Non-pigmented ciliary epithelial cell (primary cell): ENCODE data around the gene MPV17L2.
"Not testable (repeated sequence)": the region's sequence is repeated elsewhere in the genome, so short reads cannot be mapped to it uniquely, and the experiment has no call there.

ENCODE experiments used
- DNase-seq: peaks from one replicate; pipeline ENCODE4 v3.0.0-alpha.2; 2010; ENCODE audit warnings: low read depth

The MPV17L2 gene

DNA sequence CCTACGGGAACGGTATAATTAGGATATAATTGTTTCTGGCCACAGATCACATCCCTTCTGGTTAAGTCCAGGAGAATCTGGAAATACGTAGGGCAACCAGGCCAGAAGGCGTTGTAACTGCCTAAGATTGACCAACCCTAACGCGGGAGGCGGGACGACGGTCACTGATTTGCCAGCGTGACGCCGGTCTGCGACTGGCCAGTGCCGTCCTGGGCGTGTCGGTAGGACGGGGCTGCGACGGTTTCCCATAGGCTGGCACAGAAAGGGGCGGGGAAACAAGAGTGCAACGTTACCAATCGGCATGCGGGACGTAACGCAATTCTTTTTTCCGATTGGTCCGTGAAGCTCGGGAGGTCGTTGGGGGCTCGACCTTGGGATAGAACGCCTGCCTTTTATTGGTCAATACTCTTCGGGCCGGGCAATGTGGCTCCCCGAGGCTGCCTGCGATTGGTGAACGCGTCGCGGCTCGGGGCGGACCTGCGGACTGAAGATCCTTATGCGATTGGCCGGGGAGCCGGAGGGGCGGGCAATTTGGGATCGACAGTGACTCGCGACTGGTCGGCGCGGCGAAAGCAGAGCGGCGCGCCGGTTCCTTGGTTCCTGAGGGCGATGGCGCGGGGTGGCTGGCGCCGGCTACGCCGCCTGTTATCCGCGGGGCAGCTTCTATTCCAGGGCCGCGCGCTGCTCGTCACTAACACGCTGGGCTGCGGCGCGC lies at the start of gene MPV17L2:
Gene MPV17L2 (plus strand): TSS at position 546 of the 715 bp plus-strand sequence. CDS start 64 bp downstream, at position 610.
- DNase-seq = peak; percentile 100

DNA sequence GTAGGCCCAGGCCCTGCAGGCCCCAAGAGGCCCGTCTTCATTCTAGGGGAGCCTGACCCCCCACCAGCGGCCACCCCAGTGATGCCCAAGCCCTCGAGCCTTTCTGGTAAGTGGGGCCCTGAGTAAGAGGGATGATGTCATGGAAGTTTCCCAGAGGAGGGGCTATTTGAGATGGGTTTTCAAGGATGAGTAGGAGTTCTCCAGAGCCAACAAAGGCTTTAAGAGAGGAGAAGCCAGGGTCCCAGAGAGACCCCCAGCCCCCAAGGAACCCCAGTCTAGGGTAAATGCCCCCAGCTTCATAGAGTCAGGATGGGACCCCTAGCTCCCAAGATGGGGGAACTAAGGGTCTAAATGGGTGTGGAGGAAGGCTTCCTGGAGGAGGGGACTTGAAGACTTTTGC lies 49.1 kb upstream of the MPV17L2 start:
- DNase-seq = no peak

DNA sequence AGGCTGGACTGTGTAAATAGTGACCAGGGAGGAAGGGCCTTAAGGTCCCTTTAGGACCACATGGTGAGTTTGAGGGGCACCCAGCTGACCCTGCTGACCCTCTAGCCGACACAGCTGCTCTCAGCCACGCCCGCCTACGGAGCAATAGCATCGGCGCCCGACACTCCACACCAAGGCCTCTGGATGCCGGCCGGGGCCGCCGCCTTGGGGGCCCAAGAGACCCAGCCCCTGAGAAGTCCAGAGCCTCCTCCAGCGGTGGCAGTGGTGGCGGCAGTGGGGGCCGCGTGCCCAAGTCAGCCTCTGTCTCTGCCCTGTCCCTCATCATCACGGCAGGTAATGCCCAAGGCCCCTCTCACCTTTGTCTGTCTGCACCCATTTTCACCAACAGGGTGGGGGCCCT lies 48.7 kb upstream of the MPV17L2 start:
- no peak for DNase-seq

DNA sequence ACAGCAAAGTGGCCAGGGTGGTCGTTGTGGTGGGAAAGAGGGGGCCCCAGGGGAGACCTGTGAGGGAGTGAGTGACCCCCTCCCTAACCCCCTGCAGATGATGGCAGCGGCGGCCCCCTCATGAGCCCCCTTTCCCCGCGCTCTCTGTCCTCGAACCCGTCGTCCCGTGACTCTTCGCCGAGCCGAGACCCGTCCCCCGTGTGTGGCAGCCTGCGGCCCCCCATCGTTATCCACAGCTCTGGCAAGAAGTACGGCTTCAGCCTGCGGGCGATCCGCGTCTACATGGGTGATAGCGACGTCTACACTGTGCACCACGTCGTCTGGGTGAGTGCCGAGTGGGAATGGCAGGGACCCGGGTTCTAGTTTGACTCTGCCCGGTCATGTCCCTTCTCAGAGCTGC lies 48.1 kb upstream of the MPV17L2 start:
- no peak for DNase-seq

DNA sequence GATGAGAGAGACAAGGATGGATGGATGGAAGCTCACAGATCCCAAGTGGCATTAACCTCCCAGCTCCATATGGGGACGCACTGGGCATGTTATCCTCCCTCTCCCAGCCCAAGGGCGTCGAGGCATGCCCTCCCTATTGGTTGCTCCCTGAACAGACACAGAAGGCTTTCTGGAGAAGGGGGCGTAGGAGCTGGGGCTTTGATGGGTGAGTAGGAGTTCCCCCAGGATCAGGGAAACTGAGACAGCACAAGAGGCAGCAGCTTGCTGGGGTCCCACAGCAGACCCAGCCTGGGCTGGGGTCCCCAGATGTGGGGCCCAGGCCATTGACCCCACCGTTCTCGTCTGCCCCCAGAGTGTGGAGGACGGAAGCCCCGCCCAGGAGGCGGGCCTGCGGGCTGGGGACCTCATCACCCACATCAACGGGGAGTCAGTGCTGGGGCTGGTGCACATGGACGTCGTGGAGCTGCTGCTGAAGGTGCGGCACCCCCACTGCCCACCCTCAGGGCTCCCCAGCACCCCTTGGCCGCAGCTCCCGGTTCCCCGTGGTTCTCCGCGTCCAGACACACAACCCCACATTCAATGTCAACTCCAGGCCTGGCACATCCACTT lies 47.5 kb upstream of the MPV17L2 start:
- DNase-seq = no peak

DNA sequence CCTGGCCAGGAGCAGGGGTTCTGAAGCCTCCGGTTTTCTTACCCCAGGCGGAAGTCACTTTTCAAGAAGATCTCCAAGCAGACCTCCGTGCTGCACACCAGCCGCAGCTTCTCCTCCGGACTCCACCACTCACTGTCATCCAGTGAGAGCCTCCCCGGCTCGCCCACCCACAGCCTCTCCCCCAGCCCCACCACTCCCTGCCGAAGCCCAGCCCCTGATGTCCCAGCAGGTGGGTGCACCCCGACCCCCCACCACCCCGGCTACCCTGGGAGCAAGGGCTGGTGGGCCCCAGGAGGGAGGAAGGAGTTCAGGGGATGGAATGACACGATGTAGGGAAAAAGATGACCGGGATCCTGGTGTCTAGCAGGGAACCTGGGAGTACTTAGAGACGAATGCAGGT lies 45.6 kb upstream of the MPV17L2 start:
- no peak for DNase-seq

DNA sequence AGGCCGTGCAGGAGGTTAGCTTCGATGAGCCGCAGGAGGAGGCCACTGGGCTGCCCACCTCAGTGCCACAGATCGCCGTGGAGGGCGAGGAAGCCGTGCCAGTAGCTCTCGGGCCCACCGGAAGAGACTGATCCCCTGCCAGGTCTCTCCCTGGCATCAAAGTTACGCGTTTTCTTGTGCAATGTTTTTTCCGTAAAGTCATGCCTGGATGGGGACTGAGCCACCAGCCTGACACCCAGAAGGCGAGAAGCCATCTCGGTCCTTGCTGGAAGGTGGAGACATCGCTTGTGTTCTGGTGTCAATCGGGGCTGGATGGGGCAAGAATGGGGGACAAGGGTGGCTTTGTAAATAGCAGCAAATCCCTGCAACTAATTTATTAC lies 43.4 kb upstream of the MPV17L2 start:
- no peak for DNase-seq

DNA sequence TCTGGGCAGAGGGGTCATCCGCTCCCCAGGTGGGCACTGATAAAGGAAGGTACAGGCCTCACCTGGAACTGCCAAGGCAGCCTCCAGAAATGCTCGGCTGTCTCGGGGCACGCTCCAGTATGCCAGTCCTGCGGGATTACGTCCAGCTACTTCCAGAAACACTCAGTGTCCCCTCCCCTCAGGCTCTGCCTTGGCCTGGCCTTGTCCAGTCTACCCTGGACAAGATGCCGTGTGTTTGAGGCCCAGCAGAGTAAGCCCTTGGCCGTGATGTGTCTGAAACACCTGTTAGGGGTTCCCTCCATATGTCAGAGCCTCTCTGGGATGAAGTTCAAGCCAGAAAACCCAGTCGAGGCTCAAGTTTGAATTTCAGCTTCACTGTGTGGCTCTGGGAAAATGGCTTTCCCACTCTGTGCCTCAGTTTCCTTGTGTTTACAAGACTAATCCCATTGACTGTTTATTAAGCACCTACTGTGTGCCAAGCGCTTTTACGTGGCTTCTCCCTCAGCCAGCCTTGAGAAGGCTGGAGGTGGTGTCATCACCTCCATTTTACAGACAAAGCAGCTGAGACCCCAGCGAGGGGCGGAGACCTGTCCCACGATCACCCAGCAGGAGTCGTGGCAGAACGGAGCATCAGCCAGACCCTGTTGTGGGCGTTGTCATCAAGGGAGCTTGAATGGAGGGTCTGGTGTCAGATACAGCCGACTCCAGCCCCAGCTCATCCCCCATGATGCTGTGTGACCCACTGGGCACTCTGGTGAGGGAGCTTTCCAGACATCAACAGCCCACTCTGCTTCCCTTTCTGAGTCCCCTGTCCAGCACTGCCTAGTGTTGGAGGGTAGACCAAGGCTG lies 42.0 kb upstream of the MPV17L2 start:
- no peak for DNase-seq

DNA sequence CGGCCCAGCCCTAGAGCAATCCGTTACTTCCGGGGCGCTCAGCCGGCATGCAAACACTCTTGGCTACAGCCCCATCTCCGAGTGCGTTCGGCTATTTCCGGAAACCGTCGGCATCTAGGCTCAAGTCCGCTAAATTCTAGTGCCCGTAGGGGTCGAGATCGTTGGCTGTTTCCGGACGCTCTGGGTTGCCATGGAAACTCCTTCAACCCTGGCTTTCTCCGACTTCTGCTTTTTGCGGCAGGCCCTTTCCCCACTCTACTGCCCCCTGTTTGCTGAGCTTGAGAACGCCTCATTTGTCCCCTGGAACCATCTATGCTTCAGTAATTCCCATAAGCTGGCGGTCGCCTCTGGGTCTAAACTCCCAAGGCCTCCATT lies 40.6 kb upstream of the MPV17L2 start:
- DNase-seq = peak; percentile 89

DNA sequence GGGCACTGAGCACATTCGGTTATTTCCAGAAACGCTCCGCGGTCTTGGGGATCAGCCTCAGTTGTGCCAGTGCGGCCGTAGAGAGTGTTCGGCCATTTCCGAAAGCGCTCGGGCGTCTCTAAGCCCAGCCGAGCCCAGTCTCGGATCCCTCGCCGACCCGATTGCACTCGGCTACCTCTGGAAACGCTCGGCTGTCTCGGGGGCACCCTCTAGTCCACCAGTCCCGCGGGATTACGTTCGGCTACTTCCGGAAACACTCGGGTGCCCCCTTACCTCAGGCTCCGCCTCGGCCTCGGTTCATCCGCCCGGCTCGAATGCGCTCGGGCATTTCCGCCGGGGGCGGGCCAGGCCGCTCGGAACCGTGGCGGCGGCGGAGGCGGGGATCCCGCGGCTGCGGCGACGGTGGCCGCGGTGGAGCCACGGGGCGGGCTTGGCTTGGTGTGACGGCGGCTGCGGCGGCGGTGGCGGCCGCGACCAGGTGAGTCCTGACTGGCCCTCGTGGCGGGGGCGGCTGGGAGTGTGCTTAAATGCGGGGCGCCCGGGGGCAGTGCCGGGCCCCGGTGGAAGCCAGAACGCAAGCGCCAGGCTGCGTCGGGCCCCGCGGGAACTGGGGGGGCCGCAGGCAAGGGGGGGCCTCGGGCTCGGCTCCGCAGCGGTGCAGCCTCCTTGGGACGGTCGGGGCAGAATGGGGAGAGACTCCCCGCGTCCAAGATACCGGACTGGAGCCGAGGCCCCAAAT lies 40.0 kb upstream of the MPV17L2 start, which contains the start of gene PIK3R2:
Gene PIK3R2 (plus strand): TSS at position 347 of the 739 bp plus-strand sequence. CDS start 2,717 bp downstream, outside the sequence.
- DNase-seq = peak; percentile 92

DNA sequence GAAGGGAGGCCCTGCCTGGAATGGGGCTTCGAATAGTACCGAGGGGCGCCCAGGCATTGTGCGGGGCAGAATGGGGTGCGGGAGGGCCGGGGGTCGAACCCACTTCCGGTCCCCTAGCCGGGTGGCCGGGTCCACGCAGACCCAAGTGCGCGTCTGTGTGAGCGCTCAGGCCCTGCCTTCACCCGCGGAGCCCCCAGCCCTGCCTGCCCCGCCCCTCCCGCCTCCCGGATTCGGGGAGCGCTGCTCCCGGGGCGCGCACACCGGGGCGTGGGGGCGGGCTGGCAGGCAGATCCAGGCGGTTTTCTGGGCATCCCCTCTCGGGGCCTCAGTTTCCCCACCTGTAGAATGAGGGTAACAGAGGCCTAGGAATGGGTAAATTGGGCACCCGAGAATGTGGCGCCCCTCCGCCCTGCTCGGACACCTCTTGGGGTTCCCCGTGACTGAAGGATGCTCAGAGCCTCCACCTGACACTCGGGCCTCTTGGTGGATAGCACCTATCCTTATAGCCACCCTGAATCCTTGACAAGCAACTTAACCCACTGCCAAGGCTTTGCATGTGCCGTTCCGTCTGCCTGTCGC lies 39.4 kb upstream of the MPV17L2 start:
- no peak for DNase-seq

DNA sequence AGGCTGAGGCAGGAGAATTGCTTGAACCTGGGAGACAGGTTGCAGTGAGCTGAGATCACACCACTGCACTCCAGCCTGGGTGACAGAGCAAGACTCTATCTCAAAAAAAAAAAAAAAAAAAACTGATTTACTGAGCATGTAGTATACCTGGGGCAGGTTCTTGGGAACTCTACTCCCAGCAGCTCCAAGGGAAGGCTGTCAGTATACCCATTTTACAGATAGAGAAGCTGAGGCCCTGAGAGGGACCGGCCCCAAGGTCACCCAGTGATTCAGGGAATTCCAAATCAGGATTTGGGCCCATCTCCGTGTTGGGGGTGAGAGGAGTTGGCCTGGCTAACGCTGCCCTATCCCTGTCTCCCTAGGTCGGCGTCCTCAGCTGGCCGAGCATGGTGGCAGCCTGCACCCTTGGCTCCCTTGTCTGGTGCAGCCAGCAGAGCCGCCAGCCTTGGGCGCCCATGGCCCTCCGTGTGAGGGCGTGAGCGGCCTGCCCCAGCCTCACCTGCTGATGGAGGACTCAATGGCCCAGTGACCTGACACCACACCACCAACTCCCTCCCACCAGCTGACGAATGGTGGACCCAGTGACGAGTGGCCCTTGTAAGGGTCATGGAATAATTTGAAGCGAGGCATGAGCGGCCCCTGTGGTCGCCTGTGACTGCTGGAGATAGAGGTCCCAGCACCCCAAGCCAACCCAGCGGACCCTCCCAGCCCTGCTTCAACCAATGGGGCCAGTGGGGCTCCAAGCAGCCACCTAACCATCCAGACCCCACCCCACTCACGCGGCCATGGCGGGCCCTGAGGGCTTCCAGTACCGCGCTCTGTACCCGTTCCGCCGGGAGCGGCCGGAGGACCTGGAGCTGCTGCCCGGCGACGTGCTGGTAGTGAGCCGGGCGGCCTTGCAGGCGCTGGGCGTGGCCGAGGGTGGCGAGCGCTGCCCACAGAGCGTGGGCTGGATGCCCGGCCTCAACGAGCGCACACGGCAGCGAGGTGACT lies 37.6 kb upstream of the MPV17L2 start:
- no peak for DNase-seq

DNA sequence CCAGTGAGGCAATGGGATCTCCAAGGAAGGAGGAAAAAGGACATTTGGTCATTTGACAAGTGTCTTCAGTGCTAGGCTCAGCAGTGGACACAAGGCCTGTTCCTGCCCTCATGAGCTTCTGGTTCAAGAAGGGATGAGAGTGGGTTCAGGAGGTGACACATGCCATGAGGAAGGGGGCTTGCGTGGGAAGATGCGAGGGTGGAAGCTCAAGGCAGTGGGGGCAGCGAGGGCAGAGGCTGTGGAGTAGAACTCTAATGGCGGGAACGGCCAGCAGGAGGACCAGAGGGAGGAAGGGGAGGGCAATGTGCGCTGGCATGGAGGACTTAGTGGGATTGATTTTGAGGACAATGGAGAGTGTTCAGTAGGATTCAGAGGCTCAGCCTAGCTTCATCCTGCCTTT lies 36.8 kb upstream of the MPV17L2 start:
- DNase-seq = no peak

DNA sequence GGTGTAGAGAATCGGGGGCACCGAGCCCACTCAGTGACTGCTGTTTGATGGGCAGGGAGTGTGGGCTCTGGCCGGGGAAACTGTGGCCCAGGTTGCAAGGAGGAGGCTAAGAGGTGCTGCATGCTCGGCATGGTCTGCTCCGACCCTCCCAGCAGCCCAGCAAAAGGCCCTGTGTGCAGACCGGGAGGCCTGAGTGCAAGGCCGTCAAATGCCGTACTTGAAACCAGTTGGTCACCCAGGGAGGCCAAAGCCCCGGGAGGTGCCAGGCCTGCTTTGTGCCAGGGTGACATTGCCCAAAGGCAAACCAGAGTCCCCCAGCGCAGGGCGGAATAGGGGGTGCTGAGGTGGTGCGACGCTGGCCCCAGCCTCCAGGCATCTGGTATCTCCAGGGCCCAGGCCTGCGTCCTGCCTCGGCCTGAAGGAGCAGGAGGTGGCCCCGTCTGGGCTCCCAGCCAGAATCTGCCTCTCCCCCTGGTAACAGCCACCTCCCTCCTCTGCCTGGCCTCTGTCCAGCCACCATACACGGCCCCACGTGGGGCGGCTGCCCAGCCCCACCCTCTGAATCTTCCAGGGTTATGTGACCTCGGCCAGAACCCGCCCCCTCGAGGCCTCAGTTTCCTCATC lies 36.1 kb upstream of the MPV17L2 start:
- DNase-seq = peak; percentile 41

DNA sequence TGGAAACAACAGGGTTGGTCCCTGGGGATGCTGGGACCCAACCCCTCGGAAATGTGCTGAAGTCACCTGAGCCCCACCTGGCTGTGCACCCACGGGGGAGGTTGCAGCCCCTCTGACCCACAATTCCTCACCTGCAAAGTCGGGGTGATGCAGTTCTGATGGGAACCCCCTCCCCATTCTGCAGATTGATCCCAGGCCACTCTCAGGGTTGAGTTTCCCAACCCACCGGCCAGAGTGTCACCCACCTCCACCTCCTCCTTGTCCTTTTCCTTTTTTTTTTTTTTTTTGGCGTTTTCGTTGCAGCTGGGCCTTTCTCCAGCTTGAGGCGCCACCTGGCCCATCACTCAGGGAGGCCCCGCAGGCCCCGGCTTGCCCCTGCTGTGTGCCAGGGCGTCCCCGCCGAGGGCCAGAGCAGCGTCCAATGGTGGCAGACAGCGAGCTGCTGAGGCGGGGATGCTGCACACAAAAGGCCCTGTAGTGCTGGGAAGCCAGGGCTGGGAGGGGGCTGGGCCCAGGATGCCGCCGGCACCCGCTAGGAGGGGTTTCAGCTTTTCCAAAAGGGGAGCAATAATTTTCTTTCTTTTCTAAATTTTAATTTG lies 35.5 kb upstream of the MPV17L2 start:
- DNase-seq = no peak

DNA sequence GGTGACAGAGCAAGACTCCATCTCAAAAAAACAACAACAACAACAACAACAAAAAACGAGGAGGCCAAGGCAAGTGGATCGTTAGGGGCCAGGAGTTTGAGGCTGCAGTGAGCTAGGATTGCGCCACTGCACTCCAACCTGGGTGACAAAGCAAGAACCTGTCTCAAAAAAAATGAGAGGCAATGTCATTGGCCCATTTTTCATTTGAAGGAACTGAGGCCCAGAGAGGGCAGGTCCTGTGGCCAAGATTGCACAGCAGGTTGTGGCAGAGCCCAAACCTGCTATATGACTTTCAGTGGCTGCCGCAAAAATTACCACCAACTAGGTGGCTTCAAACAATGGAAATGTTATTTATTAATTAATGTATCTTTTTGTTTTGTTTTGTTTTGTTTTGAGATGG lies 34.6 kb upstream of the MPV17L2 start:
- DNase-seq = no peak

DNA sequence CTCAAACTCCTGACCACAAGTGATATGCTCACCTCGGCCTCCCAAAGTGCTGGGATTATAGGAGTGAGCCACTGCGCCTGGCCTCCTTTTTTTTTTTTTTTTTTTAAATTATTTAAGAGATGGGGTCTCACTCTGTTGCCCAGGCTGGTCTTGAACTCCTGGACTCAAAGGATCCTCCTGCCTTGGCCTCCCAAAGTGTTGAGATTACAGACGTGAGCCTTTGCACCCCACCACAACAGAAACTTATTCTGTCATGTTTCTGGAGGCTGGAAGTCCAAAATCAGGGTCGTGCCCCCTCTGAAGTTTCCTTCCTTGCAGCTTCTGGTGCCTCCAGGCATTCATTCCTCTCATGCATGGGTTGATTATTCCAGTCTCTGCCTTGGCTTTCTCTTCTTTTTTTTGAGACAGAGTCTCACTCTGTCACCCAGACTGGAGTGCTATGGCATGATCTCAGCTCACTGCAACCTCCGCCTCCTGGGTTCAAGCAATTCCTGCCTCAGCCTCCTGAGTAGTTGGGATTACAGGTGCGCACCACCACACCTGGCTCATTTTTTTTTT lies 33.9 kb upstream of the MPV17L2 start:
- DNase-seq = not testable (repeated sequence)

DNA sequence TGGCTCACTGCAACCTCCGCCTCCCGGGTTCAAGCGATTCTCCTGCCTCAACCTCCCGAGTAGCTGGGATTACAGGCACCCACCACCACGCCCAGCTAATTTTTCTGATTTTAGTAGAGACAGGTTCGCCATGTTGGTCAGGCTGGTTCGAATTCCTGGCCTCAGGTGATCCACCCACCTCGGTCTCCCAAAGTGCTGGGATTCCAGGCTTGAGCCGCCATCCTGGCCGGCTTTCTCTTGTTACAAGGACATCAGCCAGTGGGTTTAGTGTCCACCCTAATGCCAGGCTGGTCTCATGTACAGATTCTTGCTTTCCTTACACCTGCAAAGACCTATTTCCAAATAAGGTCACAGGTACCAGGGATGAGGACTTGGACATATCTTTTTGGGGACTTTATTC lies 33.2 kb upstream of the MPV17L2 start:
- DNase-seq = no peak

DNA sequence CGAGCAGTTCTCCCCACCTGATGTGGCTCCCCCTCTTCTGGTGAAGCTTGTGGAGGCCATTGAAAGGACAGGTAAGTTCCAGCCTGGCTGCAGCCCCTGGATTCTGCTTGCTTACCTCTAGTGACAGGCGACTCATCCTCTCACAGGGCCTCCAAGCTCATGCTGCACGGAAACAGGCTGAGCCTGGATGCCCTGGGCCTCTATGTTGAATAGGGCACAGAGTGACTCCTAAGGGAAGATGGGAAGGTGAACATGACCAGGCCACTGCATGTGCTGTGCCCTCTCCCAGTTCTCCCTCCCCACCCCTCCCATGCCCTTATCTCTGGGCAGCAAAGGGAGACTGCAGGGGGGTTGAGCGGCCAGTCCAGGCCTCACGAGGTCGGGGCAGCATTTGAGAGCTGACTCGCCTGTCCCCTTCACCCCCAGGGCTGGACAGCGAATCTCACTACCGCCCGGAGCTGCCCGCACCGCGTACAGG lies 32.5 kb upstream of the MPV17L2 start:
- DNase-seq = no peak
